ENCODE data around the gene PPP1R12B.

PPP1R12B gene

GRCh38 chr1:202348509-202349205 is at the start of gene PPP1R12B:
TSS of gene PPP1R12B (plus strand) at chr1:202348699. CDS start at chr1:202348852, 153 bp downstream.
- peak; percentile 93 for DNase-seq (ENCODE audit: low spot score)

- no peak for DNase-seq (ENCODE audit: low spot score)
Measured at GRCh38 chr1:202302166-202302565, 46.3 kb upstream of the PPP1R12B start.

DNA sequence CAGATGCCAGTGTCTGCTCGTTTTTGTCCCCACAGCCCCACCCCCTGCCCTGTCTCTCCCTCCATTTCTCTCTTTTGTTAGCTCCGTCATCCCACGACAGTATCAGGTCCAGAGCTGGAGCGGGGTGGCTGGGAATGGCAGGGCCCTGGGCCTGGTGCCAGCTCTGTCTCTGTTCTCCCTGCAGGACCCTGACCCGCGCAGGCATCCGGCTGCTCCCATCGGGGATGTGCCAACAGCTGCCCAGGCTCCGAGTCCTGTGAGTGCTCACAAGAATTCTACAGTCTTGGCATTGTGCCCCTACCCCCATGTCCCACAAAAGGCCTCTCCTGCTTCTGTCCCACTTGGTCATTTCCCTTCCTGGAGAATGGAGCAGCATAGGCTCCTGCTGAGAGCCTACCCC is 44.1 kb upstream of the PPP1R12B start:
- no peak for DNase-seq (ENCODE audit: low spot score)

- no peak for DNase-seq (ENCODE audit: low spot score)
Measured at GRCh38 chr1:202305168-202305567, 43.3 kb upstream of the PPP1R12B start.

DNA sequence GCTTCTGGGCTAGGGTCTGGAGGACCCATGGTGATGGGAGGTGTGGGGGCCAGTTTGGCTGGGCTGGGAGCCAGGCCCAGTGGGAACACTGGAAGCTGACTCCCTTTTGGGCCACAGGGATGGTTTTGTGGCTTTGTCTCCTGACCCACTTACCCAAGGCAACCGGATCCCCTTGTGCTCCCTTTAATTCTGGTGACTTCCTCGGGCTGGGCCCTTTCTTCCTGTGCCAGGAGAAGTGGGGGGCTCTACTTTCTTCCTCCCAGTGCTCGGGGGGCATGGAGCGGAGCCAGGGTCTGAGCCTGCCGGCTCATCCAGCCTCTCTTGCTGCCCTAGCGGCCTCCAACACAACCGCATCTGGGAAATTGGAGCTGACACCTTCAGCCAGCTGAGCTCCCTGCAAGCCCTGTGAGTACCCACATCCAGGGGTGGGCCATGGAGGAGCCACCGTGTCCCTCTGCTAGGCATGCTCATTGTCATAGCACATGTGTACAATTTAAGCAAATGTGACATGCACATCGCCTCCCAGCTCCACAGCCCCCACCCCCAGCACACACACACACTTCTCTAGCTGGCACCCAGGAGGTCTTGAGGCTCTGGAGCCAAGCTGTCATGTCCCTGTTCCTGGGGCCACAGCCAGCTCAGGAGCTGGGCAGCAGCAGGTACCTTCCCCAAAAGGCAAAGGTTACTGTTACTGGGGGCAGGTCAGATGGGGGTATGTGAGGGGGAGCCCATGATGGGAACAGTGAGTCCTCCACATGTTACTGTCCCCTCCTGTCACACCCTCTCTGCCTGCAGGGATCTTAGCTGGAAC is 41.8 kb upstream of the PPP1R12B start:
- no peak for DNase-seq (ENCODE audit: low spot score)

DNA sequence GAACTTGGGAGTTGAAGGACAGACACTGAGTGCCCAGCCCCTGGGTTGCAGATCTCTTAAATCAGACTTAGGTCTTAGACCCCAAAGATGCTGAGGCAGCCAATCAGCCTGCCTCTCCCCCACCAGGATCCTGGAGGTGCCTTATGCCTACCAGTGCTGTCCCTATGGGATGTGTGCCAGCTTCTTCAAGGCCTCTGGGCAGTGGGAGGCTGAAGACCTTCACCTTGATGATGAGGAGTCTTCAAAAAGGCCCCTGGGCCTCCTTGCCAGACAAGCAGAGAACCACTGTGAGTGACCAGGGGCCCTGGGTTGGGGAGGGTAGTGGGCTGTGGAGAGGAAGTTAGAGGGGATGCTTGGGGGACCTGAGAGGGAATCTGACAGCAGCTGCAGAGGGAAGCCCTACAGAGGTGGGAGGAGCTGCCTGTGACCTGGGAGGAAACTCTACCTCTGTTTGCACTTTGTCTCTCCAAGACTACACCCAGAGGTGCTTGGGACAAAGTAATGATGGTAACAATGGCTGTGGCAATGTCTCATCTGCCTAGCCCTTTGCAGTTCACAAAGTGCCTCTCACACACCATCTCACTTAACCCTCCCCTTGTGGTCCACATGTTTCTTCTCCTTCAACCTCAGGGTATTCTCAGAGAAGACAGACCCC is 38.3 kb upstream of the PPP1R12B start:
- no peak for DNase-seq (ENCODE audit: low spot score)

DNA sequence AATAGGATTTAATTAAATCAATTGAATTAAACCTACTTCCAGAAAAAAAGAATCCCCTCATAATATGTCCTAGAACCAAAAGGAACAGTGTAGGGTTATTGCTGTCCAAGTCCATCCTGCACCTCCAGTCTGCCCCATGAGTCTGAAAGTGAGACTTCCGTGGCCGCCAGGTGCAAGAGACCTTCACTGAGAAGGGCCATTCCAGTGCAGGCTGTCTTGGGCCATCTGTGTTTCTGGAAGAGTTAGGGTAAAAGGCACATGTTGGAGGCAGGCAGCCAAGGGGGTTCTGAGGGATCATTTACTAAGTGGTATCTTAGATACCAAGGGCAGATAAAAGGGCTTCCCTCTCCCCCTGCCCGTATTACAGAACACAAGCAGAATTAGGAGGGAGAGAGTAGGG is 37.8 kb upstream of the PPP1R12B start:
- DNase-seq (ENCODE audit: low spot score), result no peak

DNA sequence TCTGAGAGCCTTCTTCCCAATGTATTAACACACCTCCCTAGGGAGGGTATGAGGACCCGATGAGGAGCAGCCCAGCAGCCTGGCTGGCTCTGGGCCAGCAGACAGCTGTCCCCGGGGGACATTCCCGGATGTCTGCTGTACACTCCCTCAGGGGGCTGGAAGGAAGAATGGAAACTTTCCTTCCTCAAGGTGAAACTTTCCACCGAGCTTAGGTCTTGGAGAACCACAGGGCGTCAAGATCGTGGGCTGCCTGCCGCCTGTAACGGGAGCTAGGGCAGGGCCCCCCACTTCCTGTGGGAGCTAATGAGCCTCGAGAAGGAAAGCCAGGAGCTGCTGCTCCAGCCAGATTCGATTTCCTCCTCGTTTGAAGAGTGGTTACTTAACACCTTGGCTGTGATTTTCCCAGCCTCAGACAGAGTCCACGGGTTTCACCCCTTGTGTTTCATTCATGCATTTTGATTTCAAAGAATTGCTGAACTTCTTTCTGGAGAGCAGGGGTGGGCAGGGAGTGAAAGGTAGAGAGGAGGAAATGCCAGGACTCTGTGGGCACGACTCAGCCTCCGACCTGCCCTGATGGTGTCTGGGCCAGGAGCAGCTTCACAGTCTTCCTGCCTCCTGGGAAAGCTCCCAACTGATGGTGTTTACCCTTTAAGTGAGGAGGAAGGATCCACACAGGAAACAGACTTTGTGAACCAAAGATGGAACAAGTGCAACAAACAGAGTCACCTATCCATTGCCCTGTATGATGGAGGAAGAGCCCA is 36.4 kb upstream of the PPP1R12B start:
- DNase-seq (ENCODE audit: low spot score), result no peak

- peak; percentile 56 for DNase-seq (ENCODE audit: low spot score)
Measured at GRCh38 chr1:202315576-202316168, 32.8 kb upstream of the PPP1R12B start.

- no peak for DNase-seq (ENCODE audit: low spot score)
Measured at GRCh38 chr1:202316186-202316585, 32.3 kb upstream of the PPP1R12B start.

- no peak for DNase-seq (ENCODE audit: low spot score)
Measured at GRCh38 chr1:202317941-202318925, 30.3 kb upstream of the PPP1R12B start.

- no peak for DNase-seq (ENCODE audit: low spot score)
Measured at GRCh38 chr1:202319381-202320080, 29.0 kb upstream of the PPP1R12B start.

DNA sequence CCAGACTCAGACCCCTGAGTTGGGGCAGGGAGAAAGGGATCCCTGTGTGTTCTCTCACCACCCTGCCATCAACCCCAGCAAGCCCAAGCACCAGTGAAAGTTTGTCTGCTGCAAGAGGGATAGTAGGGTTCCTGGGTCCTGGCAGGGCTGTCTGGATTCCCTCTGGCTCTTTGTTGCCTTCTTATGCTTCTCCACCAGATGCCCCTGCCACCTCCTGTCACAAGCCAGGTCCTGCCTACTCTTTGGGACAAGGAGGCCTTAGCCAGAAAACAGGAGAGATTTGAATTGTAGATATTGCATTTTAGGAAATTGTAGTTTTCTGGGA is 28.5 kb upstream of the PPP1R12B start:
- no peak for DNase-seq (ENCODE audit: low spot score)

DNA sequence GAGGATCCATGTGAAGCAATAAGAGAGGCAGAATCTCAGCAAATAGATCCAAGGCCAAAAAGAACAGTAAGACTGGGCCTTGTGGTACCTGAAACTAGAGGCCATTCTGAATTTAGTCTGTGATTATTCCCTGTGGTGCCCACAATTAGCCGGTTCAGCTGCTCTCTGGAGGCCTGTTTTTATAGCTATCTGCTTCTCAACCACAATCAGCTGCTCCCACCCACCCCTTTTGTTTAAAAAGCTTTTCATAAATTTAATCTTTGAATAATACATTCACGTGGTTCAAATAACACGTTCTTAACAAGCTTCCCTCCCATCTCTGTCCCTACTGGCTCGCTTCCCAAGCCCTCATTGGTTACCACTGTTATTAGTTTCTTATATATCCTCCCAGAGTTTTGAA is 24.8 kb upstream of the PPP1R12B start:
- DNase-seq (ENCODE audit: low spot score), result no peak

GRCh38 chr1:202324646-202325045 is 23.9 kb upstream of the PPP1R12B start:
- DNase-seq (ENCODE audit: low spot score), result no peak

DNA sequence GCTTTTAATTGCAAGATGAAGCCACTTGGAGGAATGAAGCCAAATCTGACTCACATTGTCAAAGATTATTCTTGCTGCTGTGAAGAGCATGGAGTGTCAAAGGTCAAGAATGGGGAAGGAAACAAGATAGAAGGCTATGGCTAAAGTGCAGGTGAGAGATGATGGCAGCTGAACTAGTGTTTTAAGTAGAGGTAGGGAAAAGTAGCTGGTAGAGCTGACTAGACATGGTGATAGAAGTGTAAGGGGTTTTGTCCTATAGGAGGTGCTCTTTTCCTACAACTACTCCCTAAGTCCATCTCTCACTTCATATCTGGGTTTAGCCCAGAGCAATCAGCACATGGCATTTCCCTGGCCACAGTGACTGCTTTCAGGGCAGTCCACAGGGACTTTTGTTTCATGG is 18.6 kb upstream of the PPP1R12B start:
- no peak for DNase-seq (ENCODE audit: low spot score)

DNA sequence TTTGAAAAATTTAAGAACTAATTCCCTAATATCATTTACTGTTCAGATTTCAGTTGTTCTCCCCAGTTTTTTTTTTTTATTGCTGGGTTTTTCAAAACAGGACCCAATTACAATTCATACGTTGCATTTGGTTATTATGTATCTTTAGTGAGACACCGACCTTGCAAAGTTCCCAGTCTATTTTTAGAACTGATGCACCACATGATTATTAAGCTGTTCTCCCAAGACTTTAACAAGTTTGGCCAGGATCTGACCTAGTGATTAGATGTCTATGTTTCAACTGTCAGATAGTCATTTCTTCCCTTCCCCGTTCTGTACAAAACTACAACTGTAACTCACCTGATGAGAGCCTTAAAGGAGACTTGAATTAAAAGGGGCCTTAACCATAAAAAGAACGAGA is 14.6 kb upstream of the PPP1R12B start:
- no peak for DNase-seq (ENCODE audit: low spot score)

GRCh38 chr1:202343652-202344349 is 4.7 kb upstream of the PPP1R12B start:
- DNase-seq (ENCODE audit: low spot score), result peak; percentile 68

DNA sequence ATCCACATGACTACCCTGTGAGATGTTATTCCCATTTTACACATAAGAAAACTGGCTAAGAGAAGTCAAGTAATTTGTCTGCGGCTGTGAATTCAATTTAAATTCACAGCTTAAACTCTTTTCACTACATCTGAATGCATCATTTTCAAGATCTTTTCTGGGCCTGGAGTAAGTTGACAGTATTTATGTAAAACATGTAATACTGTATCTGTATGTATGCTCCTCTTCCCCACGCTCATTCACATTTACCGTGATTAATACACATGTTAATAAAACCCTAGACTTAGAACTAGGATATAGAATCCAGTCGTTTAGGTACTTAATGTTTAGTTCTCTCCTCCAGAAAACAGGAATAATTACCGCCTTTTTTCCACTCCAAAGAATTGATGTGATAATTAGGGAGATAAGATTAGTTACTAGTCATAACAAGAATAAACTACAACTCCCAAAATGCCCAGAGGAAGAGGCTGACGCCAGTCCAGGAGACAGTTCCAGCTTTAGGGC is 442 bp upstream of the PPP1R12B start:
- DNase-seq (ENCODE audit: low spot score), result no peak

All from hematopoietic multipotent progenitor cell treated with erythropoietin and hydrocortisone succinate and interleukin-3 and kit ligand, for 17 days (in vitro differentiated cells).